SK-N-SH treated with all-trans-retinoic acid at 6 μM for 48 hours (cell line): ENCODE data around the gene GAL3ST1.
"Not testable (repeated sequence)": the region's sequence is repeated elsewhere in the genome, so short reads cannot be mapped to it uniquely, and the experiment has no call there.

Source experiments
- ATAC-seq: fragments of 200-7000 bp; cut with Tn5 transposase; 3 replicates; pipeline ENCODE4 v1.9.1; 2020; ENCODE audit warnings: mild to moderate bottlenecking, moderate library complexity
- ARNTL ChIP-seq: fragments of 450-650 bp; formaldehyde crosslinking; IDR thresholded peaks from 2 replicates; pipeline ENCODE4 v1.5.0; 2020; ENCODE audit warnings: low read depth, mild to moderate bottlenecking, moderate library complexity, borderline replicate concordance
- BACH2 ChIP-seq: fragments of 250-450 bp; sonication (Bioruptor Pico); IDR thresholded peaks from 2 replicates; pipeline ENCODE4 v1.9.0; 2021; ENCODE audit warnings: mild to moderate bottlenecking, borderline replicate concordance
- CSDC2 ChIP-seq: fragments of 250-450 bp; sonication (Bioruptor Pico); IDR thresholded peaks from 2 replicates; pipeline ENCODE4 v1.5.0; 2020; ENCODE audit warnings: mild to moderate bottlenecking, moderate library complexity
- ESRRG ChIP-seq: fragments of 250-450 bp; sonication (Bioruptor Pico); IDR thresholded peaks from 2 replicates; pipeline ENCODE4 v1.6.1; 2021; ENCODE audit warnings: mild to moderate bottlenecking
- GLIS3 ChIP-seq: fragments of 250-450 bp; sonication (Bioruptor Pico); IDR thresholded peaks from 2 replicates; pipeline ENCODE4 v1.5.0; 2020; ENCODE audit warnings: mild to moderate bottlenecking, moderate library complexity
- ISL1 ChIP-seq: fragments of 250-450 bp; sonication (Bioruptor Pico); IDR thresholded peaks from 2 replicates; pipeline ENCODE4 v2.1.2; 2022; ENCODE audit warnings: mild to moderate bottlenecking, moderate library complexity
- OSR1 ChIP-seq: fragments of 250-450 bp; sonication (Bioruptor Pico); IDR thresholded peaks from 2 replicates; pipeline ENCODE4 v1.8.0; 2022; ENCODE audit warnings: moderate library complexity, mild to moderate bottlenecking, inconsistent platforms
- PPARA ChIP-seq: fragments of 250-450 bp; sonication (Bioruptor Pico); IDR thresholded peaks from 2 replicates; pipeline ENCODE4 v1.5.0; 2020; ENCODE audit warnings: mild to moderate bottlenecking, borderline replicate concordance
- RARB ChIP-seq: fragments of 250-450 bp; sonication (Bioruptor Pico); IDR thresholded peaks from 2 replicates; pipeline ENCODE4 v1.8.0; 2021; ENCODE audit warnings: mild to moderate bottlenecking, moderate library complexity
- SNAI2 ChIP-seq: fragments of 250-450 bp; sonication (Bioruptor Pico); IDR thresholded peaks from 2 replicates; pipeline ENCODE4 v1.5.0; 2020; ENCODE audit warnings: mild to moderate bottlenecking, moderate library complexity
- TCF4 ChIP-seq: fragments of 250-450 bp; sonication (Bioruptor Pico); IDR thresholded peaks from 2 replicates; pipeline ENCODE4 v1.8.0; 2021; ENCODE audit warnings: mild to moderate bottlenecking, moderate library complexity, borderline replicate concordance
- TOX ChIP-seq: fragments of 250-450 bp; sonication (Bioruptor Pico); IDR thresholded peaks from 2 replicates; pipeline ENCODE4 v1.8.0; 2021; ENCODE audit warnings: mild to moderate bottlenecking, moderate library complexity, borderline replicate concordance
- ZC3H10 ChIP-seq: fragments of 250-450 bp; sonication (Bioruptor Pico); IDR thresholded peaks from 2 replicates; pipeline ENCODE4 v1.5.1; 2021; ENCODE audit warnings: mild to moderate bottlenecking, moderate library complexity
- ZFP3 ChIP-seq: fragments of 250-450 bp; sonication (Bioruptor Pico); IDR thresholded peaks from 2 replicates; pipeline ENCODE4 v1.5.0; 2020; ENCODE audit warnings: mild to moderate bottlenecking, moderate library complexity
- ZFP30 ChIP-seq: fragments of 450-650 bp; formaldehyde crosslinking; IDR thresholded peaks from 2 replicates; pipeline ENCODE4 v1.5.0; 2022; ENCODE audit warnings: mild to moderate bottlenecking, moderate library complexity
- ZNF565 ChIP-seq: fragments of 450-650 bp; formaldehyde crosslinking; conservative IDR thresholded peaks from 2 replicates; pipeline ENCODE4 v1.5.0; 2020; ENCODE audit warnings: low read depth, mild to moderate bottlenecking, moderate library complexity
- ZNF70 ChIP-seq: fragments of 450-650 bp; formaldehyde crosslinking; IDR thresholded peaks from 2 replicates; pipeline ENCODE4 v1.5.0; 2020; ENCODE audit warnings: mild to moderate bottlenecking, moderate library complexity
- ZNF8 ChIP-seq: fragments of 450-650 bp; formaldehyde crosslinking; IDR thresholded peaks from 2 replicates; pipeline ENCODE4 v1.5.0; 2020; ENCODE audit warnings: mild to moderate bottlenecking, moderate library complexity
- TF ChIP-seq, protein P1 (sequence below): fragments of 250-450 bp; sonication (Bioruptor Pico); IDR thresholded peaks from 2 replicates; pipeline ENCODE4 v1.8.0; 2021; ENCODE audit warnings: low read depth, mild to moderate bottlenecking, moderate library complexity, borderline replicate concordance
- TF ChIP-seq, protein P2 (sequence below): fragments of 250-450 bp; sonication (Bioruptor Pico); IDR thresholded peaks from 2 replicates; pipeline ENCODE4 v1.5.0; 2020; ENCODE audit warnings: mild to moderate bottlenecking, moderate library complexity
- TF ChIP-seq, protein P3 (sequence below): fragments of 250-450 bp; sonication (Bioruptor Pico); IDR thresholded peaks from 2 replicates; pipeline ENCODE4 v1.5.1; 2021; ENCODE audit warnings: mild to moderate bottlenecking, moderate library complexity
- TF ChIP-seq, protein P4 (sequence below): fragments of 250-450 bp; sonication (Bioruptor Pico); IDR thresholded peaks from 2 replicates; pipeline ENCODE4 v1.5.1; 2020; ENCODE audit warnings: low read depth, mild to moderate bottlenecking, moderate library complexity
- TF ChIP-seq, protein P5 (sequence below): fragments of 250-450 bp; sonication (Bioruptor Pico); IDR thresholded peaks from 2 replicates; pipeline ENCODE4 v1.8.0; 2020; ENCODE audit warnings: mild to moderate bottlenecking, moderate library complexity, borderline replicate concordance

Gene GAL3ST1

DNA sequence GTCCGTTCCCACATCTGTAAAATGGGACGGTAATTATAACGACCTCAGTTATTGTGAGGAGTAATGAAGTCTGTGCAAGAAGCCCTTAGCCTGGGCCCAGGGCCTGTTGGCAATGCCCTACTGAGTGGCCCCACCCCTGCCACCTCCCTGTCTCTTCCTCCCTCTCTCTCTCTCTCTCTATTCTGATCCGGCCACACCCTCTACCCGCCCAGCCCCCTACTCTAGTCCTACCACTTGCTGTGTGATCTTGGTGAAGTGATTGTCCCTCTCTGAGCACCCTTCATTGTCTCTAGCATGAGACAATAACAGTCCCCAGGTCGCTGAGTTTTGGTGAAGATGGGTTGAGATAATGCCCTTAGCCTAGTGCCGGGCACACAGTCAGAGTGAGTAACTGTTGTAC is 20.5 kb downstream of the GAL3ST1 start (continued):
- TF ChIP-seq, protein P1, sequence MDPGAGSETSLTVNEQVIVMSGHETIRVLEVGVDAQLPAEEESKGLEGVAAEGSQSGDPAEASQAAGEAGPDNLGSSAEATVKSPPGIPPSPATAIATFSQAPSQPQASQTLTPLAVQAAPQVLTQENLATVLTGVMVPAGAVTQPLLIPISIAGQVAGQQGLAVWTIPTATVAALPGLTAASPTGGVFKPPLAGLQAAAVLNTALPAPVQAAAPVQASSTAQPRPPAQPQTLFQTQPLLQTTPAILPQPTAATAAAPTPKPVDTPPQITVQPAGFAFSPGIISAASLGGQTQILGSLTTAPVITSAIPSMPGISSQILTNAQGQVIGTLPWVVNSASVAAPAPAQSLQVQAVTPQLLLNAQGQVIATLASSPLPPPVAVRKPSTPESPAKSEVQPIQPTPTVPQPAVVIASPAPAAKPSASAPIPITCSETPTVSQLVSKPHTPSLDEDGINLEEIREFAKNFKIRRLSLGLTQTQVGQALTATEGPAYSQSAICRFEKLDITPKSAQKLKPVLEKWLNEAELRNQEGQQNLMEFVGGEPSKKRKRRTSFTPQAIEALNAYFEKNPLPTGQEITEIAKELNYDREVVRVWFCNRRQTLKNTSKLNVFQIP (CRISPR knock-in tag): no peak
- TF ChIP-seq ZNF565 (CRISPR knock-in tag): no peak
- TF ChIP-seq TOX (CRISPR knock-in tag): no peak
- TF ChIP-seq ZFP30 (CRISPR knock-in tag): no peak
- TF ChIP-seq ZNF8 (CRISPR knock-in tag): no peak
- TF ChIP-seq ISL1 (CRISPR knock-in tag): no peak

DNA sequence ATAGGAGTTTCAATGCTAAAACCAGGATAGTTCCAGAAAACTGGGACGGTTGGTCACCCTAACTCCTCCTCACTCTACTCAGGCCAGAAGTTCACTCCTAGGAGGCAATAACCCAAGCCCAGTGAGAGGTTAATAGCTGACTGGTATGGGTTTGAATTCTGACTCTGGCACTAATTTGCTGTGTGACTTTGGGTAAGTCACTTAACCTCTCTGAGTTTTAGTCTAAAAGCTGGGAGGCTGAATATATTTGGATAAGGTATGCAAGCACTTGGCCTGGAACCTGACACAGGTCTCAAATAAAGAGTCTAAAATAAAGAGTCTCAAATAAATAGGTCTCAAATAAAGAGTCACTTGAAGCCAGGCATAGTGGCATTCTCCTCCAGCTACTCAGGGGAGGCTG is 21.7 kb downstream of the GAL3ST1 start:
- TF ChIP-seq ZC3H10 (no peak), SNAI2 (CRISPR knock-in tag) (no peak), TCF4 (no peak), ISL1 (CRISPR knock-in tag) (no peak), ZNF70 (no peak), ESRRG (CRISPR knock-in tag) (no peak), OSR1 (CRISPR knock-in tag) (no peak), RARB (no peak), CSDC2 (CRISPR knock-in tag) (no peak), ZFP30 (CRISPR knock-in tag) (no peak), ARNTL (CRISPR knock-in tag) (no peak), ZNF8 (CRISPR knock-in tag) (no peak), GLIS3 (CRISPR knock-in tag) (no peak), ZNF565 (CRISPR knock-in tag) (no peak), ZFP3 (no peak), BACH2 (CRISPR knock-in tag) (no peak), PPARA (no peak)
- TF ChIP-seq, protein P2, sequence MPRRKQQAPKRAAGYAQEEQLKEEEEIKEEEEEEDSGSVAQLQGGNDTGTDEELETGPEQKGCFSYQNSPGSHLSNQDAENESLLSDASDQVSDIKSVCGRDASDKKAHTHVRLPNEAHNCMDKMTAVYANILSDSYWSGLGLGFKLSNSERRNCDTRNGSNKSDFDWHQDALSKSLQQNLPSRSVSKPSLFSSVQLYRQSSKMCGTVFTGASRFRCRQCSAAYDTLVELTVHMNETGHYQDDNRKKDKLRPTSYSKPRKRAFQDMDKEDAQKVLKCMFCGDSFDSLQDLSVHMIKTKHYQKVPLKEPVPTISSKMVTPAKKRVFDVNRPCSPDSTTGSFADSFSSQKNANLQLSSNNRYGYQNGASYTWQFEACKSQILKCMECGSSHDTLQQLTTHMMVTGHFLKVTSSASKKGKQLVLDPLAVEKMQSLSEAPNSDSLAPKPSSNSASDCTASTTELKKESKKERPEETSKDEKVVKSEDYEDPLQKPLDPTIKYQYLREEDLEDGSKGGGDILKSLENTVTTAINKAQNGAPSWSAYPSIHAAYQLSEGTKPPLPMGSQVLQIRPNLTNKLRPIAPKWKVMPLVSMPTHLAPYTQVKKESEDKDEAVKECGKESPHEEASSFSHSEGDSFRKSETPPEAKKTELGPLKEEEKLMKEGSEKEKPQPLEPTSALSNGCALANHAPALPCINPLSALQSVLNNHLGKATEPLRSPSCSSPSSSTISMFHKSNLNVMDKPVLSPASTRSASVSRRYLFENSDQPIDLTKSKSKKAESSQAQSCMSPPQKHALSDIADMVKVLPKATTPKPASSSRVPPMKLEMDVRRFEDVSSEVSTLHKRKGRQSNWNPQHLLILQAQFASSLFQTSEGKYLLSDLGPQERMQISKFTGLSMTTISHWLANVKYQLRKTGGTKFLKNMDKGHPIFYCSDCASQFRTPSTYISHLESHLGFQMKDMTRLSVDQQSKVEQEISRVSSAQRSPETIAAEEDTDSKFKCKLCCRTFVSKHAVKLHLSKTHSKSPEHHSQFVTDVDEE (CRISPR knock-in tag): no peak
- TF ChIP-seq, protein P3, sequence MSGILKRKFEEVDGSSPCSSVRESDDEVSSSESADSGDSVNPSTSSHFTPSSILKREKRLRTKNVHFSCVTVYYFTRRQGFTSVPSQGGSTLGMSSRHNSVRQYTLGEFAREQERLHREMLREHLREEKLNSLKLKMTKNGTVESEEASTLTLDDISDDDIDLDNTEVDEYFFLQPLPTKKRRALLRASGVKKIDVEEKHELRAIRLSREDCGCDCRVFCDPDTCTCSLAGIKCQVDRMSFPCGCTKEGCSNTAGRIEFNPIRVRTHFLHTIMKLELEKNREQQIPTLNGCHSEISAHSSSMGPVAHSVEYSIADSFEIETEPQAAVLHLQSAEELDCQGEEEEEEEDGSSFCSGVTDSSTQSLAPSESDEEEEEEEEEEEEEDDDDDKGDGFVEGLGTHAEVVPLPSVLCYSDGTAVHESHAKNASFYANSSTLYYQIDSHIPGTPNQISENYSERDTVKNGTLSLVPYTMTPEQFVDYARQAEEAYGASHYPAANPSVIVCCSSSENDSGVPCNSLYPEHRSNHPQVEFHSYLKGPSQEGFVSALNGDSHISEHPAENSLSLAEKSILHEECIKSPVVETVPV (CRISPR knock-in tag): no peak
- TF ChIP-seq, protein P1 (CRISPR knock-in tag): no peak
- ATAC-seq: no peak

DNA sequence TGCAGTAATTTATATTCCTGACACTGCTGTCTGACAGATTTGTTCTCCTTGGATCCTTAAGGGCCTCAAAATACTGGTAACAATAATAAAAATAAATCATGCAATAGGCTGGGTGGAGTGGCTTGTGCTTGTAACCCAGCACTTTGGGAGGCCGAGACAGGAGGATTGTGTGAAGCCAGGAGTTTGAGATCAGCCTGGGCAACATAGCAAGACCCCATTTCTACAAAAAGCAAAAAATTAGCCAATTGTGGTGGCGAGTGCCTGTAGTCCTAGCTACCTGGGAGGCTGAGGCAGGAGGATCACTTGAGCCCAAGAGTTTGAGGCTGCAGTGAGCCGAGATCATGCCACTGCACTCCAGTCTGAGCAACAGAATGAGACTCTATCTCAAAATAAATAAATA is 22.7 kb downstream of the GAL3ST1 start:
- ATAC-seq: not testable (repeated sequence)

GRCh38 chr22:30547188-30547587 is 27.3 kb downstream of the GAL3ST1 start:
- TF ChIP-seq, protein P4, sequence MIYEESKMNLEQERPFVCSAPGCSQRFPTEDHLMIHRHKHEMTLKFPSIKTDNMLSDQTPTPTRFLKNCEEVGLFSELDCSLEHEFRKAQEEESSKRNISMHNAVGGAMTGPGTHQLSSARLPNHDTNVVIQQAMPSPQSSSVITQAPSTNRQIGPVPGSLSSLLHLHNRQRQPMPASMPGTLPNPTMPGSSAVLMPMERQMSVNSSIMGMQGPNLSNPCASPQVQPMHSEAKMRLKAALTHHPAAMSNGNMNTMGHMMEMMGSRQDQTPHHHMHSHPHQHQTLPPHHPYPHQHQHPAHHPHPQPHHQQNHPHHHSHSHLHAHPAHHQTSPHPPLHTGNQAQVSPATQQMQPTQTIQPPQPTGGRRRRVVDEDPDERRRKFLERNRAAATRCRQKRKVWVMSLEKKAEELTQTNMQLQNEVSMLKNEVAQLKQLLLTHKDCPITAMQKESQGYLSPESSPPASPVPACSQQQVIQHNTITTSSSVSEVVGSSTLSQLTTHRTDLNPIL: no peak
- no peak for TF ChIP-seq ISL1 (CRISPR knock-in tag)
- no peak for TF ChIP-seq TCF4
- no peak for TF ChIP-seq ZFP3
- no peak for TF ChIP-seq ZFP30 (CRISPR knock-in tag)
- TF ChIP-seq RARB: no peak
- TF ChIP-seq ZNF8 (CRISPR knock-in tag): no peak
- TF ChIP-seq, protein P5, sequence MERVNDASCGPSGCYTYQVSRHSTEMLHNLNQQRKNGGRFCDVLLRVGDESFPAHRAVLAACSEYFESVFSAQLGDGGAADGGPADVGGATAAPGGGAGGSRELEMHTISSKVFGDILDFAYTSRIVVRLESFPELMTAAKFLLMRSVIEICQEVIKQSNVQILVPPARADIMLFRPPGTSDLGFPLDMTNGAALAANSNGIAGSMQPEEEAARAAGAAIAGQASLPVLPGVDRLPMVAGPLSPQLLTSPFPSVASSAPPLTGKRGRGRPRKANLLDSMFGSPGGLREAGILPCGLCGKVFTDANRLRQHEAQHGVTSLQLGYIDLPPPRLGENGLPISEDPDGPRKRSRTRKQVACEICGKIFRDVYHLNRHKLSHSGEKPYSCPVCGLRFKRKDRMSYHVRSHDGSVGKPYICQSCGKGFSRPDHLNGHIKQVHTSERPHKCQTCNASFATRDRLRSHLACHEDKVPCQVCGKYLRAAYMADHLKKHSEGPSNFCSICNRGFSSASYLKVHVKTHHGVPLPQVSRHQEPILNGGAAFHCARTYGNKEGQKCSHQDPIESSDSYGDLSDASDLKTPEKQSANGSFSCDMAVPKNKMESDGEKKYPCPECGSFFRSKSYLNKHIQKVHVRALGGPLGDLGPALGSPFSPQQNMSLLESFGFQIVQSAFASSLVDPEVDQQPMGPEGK (CRISPR knock-in tag): no peak
- ATAC-seq: no peak; the same call in 2 of the 3 replicates
